Measurements from ENCODE around the gene CCNB3.

The CCNB3 gene

GRCh38 chrX:50333308-50333707, 128.7 kb downstream of the CCNB3 start:
- DNase-seq (ENCODE audit: low read depth in 3 of 3, low spot score in 1 of 3): no peak

- no peak for DNase-seq (ENCODE audit: low read depth in 3 of 3, low spot score in 1 of 3)
These were observed 139.4 kb downstream of the CCNB3 start for GRCh38 chrX:50343917-50344316.

- no peak for DNase-seq (ENCODE audit: low read depth in 3 of 3, low spot score in 1 of 3)
These were observed 168.4 kb downstream of the CCNB3 start for GRCh38 chrX:50372966-50373365.

GRCh38 chrX:50375481-50376267, 171.1 kb downstream of the CCNB3 start:
- DNase-seq (ENCODE audit: low read depth in 3 of 3, low spot score in 1 of 3): no peak

- DNase-seq (ENCODE audit: low read depth in 3 of 3, low spot score in 1 of 3): no peak
These were observed 177.3 kb downstream of the CCNB3 start for GRCh38 chrX:50381729-50382415.

GRCh38 chrX:50386520-50386919, 182.0 kb downstream of the CCNB3 start:
- no peak for DNase-seq (ENCODE audit: low read depth in 3 of 3, low spot score in 1 of 3)

- no peak for DNase-seq (ENCODE audit: low read depth in 3 of 3, low spot score in 1 of 3)
These were observed 189.3 kb downstream of the CCNB3 start for GRCh38 chrX:50393902-50394301.

All from stimulated activated CD4-positive, alpha-beta T cell treated with anti-CD3 and anti-CD28 coated beads, TNF-alpha, amount 100 ng/mL, for 1 hour (primary cell).